TTC549 (cell line): Measurements from ENCODE around the gene LRP8.

Source experiments
- FAIRE-seq: peaks from 2 replicates; lab custom pipeline; 2012; peaks lifted over from hg19 to GRCh38; lab: Jason Lieb, UNC

Gene LRP8

DNA sequence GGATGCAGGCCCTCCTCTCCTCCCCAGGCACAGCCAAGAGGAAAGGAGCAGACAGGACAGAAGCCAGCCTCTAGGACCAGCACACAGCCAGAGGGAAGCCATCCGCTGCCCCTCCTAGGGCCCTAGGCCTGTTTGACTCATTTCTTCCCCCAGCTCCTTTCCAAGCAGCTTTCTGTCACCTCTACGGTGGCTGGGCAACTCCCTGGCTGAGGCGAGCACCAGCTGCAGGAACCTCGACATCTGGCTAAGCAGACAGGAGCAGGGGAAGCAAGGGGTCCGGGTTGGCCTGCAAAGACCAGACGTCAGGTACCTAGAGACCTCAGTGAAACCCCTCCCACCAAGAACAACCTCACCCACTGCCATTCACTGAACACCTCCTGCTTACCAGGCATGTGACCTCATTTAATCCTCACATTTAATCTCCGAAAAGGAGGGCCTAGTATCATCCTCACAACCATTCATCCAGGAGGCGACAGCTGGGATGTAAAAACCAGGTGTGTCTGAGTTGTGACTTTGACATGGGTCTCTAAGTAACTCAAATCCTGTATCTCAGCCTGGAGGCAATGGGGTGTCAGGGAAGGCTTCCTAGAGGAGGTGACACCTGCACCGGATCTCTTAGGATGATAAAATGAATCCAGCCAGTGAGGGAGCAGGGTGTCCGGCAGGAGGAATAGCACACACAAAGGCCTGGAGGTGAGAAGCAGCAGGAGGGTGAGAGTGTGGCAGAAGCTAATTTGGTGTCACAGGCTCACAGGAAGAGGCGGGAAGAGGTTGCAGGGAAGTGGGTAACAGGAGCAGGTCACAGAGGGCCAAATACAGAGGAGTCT lies 5.9 kb downstream of the LRP8 start:
- FAIRE-seq: no peak

- no peak for FAIRE-seq
Measured at GRCh38 chr1:53321366-53321765, 6.5 kb downstream of the LRP8 start.

GRCh38 chr1:53320646-53321045 lies 7.2 kb downstream of the LRP8 start:
- no peak for FAIRE-seq

DNA sequence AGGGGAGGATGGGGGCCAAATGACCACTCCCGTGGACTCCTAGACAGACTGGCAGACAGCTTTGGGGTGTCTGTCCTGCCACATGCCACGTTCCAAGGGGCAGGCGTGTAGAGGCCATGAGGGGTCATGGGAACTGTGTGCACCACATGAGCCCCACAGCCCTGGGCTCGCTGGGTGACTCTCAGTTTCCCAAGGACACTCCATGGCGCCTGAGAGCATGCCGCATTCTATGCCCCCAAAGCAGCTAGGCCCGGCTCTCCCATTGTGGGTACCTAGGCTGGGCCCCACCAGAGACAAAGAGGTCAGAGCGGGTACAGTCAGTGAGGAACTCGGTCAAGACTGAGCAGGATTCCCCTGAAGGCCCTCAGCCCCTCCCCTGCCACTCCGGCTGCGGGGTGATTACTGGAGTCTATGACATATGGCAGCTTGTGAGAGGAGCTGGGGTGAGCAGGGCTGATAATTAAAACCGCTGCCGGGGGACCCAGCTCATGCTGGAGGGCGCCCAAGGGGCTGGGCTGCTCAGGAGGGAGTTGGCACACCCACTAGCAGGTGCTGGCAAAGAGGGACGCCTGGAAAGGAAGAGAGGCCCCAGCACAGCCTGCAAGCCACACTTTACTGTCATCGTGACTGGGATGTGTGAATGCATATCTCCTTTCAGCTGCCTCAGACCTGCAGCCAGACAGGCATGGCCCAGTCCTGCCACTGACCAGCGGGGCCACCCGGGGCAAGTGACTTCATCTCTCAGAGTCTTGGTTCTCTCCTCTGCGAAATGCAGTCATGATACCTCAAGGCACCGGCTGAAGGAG lies 8.4 kb downstream of the LRP8 start:
- FAIRE-seq: no peak

GRCh38 chr1:53317646-53318539 lies 10.0 kb downstream of the LRP8 start:
- FAIRE-seq: no peak

GRCh38 chr1:53316766-53317581 lies 10.9 kb downstream of the LRP8 start:
- FAIRE-seq: no peak

DNA sequence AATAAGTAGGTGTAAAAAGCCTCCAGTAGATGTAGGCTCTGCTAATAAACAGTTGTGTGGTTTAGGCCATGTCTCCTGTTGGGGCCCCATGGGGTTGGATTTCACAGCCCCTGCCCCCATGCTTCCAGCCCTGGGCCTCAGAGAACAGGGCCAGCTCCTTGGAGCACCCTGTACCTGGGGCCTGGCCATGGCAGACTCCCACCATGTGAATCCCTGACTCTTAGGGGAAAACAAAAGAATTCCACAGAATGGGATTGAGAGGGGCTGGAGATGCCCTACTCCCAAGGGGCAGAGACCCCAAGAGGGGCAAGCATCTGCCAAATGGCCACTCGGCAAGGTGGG lies 11.5 kb downstream of the LRP8 start:
- FAIRE-seq: no peak

DNA sequence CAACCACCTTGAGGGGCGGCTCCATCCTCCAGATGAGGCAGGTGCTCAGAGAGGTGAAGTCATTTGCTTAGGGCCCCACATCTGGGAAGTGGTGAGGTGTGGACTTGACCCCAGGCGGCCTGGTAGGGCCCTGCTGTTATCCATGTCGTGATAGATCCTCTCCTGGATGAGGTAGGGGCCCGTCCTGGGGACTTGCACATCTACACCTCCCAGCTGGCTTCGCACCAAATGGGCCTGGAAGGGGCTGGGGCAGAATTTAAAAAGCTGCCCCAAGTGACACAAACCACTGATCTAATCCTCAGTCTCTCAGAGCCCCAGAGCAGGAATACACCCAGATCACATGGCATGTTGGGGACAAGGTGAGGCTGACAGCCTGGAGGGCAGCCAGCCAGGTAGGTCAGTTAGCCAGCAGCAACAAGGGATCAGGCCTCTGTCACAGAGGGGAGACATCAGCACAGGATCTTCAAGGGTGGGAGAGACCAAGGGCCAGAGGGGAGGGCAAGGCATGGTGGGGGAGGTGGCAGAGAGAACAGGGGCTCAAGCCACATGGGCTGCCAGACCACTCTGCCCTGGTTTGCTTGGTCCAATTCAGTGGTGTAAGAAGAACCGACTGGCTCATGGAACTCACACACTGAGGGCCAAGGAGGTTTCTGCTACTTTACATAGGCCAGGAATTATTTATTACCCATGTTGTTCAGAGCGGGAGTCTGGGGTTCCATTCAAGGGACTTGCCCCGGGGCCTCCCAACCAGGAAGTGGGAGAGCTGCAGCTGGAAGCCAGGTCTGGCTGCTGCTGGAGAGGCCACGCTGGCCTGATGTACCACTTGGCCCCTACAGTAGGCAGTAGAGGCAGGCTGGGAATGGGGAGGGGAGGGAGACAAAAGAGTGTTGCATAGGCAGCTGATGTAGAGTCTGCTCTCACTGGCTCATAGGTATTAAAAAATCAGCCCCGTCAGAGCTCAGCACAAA lies 12.1 kb downstream of the LRP8 start:
- FAIRE-seq: no peak

GRCh38 chr1:53315046-53315445 lies 12.8 kb downstream of the LRP8 start:
- no peak for FAIRE-seq

- no peak for FAIRE-seq
Measured at GRCh38 chr1:53314606-53315005, 13.3 kb downstream of the LRP8 start.

DNA sequence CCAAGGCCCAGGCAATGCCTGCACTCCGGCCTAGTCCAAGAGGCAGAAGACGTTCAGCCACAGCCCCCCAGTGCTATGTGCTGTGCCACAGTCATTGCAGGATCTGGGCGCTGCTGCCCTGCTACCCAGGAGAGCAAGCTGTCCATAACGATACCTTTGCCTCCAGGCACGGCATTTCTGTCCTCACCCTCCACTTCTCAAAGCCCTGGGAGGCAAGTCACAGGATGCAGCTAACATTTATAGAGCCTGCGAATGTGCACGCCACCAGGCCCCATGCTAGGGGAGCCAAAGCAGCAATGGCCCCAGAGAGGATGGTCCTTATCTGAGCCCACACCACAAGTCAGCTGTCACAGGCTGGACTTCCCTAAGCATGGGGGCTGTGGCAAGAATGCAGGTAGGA lies 13.8 kb downstream of the LRP8 start:
- no peak for FAIRE-seq

GRCh38 chr1:53313556-53313955 lies 14.3 kb downstream of the LRP8 start:
- FAIRE-seq: no peak

- FAIRE-seq: no peak
Measured at GRCh38 chr1:53311702-53312305, 16.1 kb downstream of the LRP8 start.

- no peak for FAIRE-seq
Measured at GRCh38 chr1:53310847-53311681, 16.8 kb downstream of the LRP8 start.

DNA sequence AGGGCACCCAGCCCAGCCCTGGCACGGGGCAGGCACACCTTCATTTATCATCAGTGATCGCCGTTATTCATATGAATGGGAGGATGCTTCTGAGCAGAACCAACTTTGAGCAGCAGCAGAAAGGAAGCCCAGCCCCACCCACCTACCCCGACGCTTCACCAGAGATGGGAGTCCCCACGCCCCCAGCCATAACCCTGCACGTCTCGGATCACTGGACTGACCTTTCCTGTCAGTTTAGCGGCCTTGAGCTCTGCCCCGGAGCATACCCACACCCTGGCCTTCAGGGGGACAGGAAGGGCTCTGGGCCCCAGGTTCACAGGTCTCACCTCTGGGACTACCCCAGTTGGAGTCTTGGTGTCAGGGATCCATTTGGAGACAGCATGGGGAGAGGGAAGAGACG lies 18.1 kb downstream of the LRP8 start:
- no peak for FAIRE-seq

GRCh38 chr1:53308506-53308905 lies 19.4 kb downstream of the LRP8 start:
- no peak for FAIRE-seq

DNA sequence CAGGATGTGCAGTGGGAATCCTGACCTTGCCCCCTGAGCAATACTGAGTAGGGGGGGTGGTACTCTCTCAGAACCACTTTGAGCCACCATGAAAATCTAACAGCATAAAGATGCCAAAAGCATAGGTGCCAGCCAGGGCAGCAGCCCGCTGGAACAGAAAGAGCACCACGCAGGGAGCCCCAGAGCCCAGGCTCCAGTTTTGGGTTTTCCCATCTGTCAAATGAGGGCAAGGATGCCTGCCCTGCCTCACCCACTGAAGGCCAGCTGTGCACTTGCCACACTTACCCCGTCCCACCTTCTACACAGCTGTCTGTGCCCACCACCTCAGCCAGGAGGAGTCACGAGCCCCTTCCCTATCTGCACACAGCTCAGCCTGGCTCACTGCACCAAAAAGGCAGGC lies 20.8 kb downstream of the LRP8 start:
- FAIRE-seq: no peak

GRCh38 chr1:53306168-53306567 lies 21.7 kb downstream of the LRP8 start:
- FAIRE-seq: no peak

DNA sequence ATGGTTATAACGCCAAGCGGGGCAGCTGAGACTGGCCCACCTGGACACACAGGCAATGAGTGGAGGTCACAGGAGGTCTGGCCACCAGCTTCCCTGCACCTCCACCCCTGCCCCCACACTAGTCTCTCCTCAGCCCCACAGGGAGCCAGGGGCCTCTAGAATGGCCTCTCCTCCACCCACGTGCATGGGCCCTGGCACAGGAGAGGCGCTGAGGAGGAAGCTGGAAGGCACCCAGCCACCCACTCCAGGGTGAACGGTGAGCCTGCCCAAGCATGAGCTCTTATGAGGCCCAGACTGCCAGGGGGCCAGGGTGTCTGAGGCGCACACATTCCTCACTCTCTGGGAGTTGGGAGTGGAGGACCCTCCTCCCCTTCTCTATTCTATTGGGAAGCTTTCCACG lies 22.2 kb downstream of the LRP8 start:
- no peak for FAIRE-seq
